ENCODE results near the gene CTNS.

CTNS gene

DNA sequence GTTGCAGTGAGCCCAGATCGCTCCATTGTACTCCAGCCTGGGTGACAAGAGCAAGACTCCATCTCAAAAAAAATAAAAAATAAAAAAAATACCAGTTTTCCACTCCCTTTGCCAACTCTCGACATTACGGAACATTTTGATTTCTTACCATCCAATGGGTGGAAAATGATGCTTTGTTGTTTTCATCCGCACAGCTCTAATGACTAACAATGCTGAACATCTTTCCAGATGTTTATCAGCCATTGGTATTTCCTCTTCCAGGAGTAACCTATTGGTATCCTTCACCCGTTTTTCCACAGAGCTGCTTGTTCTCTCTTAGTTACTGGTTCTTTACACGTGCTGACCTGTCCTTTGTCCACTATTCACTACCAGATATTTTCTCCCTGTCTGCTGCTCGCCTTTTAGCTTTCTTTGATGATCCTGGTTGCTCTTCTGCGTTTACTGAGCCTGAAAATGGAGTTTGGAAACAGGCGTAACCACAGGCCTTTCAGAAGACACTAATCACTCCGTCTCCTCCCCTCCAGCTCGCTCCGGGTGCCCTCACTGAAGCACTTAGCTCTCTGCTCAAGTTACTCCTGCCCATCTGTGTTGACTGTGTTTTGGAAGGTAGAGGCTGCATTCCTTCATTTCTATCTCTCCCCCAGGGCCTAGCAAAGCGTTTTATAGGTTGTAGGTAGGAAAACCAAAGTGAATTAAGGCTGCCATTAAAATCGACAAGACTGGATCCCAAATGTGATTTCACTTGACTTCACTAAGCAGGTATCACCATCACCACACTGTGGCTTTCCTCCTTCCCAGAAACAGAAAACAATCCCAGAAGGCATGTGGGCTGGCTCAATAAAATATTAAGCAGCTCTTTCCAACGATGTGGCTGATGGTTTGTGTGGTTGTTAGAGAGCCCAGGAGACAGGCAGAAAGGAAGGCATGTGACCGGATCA lies 9.5 kb upstream of the CTNS start:
- DNase-seq, result peak; percentile 56

DNA sequence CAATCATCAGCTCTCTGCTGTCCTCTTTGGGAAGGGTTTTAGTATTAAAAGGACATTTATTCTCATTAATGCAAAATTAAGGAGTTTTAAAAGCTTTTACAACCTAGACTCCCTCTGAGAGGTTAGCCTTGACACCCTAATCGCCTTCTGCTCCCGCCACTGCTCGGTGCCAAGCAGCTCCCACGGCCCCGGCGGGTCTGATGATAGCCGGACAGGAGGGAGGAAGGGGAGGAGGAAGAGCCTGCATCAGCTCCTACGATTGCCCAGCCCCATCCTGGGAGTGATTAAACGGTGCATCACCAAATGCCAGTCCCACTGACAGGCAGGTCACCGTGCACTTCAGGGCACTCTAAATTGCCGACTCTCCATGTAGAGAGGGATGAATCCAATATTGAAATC lies 8.8 kb upstream of the CTNS start:
- DNase-seq, result no peak

DNA sequence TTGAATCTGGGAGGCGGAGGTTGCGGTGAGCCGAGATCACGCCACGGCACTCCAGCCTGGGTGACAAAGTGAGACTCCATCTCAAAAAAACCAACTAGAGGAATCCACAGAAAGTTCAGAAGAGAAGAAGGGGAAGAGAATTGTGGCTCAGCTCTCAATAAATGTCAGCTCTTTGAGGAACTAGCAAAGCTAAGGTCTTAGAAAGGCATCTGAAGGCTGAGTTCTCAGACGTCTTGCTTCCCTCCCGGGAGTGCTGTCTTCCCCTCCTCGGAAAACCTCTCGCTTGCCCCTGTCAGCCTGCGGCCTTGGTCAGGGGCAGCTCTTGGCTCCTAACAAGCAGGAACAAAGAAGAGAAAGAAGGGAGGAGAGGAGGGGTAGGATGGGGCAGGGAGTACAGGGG lies 5.8 kb upstream of the CTNS start:
- no peak for DNase-seq

DNA sequence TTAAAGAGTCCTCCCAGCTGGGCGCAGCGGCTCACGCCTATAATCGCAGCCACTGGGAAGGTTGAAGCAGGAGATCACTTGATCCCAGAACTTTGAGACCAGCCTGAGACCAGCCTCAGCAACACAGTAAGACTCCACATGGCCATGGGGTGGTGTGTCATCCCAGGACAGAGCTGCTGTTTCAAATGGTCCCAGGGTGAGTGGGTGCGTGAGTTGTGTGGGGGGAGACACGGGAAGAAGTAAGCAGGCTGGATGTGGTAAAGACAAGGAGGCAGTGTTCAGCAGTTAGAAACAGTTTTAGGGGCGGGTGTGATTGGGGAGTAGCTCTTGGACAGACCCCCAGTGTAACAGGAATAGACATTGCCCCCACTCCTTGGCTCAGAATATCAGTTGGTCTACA lies 4.3 kb upstream of the CTNS start:
- DNase-seq, result no peak

DNA sequence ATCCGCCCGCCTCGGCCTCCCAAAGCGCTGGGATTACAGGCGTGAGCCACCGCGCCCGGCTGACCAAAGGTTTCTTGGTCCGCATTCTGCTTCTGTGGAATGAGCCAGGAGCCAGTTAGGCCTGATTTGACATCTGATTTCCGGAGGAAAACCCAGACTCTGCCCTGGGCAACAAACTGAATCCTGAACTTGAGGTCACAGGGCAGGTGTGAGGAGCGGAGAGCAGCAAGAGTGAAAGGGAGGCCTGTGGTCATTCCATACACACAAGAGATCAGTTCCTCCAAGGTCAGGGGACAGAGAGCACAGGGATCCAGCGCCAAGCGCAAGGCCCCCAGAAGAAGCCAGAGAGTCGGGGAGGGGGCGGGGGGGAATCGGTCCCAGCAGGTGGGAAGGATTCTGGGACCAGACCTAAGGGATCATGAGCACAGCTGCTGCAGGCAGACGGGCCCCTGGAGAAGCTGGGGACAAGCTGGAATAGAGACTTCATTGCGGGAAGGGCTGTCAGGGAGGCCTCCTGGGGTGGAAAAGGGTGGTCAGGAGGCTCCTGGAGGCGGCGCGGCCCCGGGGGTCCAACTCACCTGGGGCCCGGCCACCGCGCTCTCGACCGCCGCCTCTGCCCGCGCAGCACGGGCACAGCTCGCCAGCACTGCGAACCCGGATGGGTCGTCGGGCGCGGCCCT lies 946 bp upstream of the CTNS start:
- DNase-seq, result no peak

DNA sequence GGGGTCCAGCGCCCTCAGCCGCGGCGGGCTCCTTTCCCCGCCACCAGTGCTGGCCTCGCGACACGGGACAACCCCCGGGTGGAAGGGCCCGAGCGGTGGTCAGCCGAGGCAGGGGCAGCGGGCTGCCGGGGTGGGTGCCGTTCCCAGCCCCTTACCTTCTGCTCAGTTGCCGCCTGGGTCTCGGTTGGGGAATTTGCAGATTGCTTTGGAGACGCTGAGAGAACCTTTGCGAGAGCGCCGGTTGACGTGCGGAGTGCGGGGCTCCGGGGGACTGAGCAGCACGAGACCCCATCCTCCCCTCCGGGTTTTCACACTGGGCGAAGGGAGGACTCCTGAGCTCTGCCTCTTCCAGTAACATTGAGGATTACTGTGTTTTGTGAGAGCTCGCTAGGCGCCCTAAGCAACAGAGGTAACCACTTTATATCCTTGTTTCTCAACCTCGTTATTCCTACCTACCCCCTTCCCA lies 381 bp downstream of the CTNS start:
- no peak for DNase-seq

DNA sequence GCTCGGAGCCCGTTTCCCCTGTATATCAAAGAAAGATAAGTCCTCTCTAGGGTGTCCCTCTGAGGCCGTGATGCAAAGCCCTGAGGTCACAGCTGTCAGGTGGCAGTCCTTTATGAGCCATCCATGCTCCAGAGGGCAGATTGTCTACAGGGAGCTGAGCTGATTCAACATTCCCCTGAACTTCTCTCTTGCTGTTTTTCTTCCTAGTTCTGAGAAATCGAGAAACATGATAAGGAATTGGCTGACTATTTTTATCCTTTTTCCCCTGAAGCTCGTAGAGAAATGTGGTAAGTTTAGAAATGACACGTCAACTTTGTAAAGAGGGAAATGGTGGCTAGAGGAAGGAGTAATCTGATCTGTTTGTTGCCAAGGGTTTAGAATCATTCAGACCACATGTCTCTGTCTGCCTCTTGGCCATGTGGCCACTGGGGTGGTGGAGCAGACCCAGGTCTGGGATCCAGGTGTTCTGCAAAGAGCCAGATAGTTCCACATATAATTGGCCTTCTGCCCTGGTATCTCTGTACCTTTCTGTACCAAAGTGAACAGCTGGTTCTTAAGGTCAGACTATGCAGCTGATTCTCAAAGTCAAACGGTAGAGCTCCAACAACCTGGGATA lies 3.5 kb downstream of the CTNS start:
- no peak for DNase-seq

DNA sequence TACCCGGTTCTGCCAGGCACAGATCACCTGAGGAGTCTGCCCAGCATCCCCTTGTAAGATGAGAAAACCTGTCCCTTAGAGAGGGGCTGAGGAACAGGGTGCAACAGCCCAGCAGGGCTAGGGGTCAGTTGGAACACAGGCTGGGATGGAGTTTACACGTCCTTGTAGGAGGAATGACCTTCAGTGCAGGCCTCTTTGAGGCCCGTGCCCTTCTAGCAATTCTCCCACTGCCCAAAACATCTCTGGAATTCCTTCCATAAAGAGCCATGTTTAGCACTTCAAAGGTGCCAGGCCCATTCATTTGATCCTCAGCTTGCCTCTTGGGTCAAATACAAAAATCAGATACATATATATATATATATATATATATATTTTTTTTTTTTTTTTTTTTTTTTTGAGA lies 4.5 kb downstream of the CTNS start:
- DNase-seq, result no peak

DNA sequence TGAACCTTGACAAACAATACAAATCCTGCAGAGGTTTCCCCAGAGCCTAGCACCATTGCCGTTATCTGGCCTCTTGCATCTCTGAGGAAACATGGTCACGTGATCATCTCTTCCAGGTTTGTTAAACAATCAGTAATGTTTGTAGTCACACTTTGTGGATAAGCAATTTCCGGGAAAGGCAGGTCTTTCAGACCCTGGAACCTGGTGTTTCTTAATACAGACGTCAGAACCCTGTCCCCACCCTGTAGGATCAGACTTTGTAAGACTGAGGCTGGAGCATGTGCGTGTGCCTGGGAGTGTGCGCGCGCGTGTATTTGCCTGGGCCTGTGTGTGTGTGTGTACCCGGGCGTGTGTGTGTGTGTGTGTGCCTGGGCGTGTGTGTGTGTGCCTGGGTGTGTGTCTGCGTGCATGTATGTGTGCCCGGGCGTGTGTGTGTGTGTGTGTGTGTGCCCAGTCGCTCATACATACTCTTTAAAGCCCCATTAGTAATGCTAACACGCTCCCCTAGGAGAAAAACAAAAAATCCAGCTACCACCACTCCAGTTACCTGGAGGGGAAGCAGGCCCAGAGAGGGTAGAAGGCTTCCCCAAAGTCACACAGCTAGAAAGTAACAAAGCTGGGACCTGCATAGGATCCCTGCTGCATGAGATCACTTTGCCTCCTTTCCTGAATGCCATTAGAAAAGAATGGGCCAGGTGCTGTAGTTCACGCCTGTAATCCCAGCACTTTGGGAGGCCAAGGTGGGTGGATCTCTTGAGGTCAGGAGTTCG lies 5.3 kb downstream of the CTNS start:
- DNase-seq, result no peak

DNA sequence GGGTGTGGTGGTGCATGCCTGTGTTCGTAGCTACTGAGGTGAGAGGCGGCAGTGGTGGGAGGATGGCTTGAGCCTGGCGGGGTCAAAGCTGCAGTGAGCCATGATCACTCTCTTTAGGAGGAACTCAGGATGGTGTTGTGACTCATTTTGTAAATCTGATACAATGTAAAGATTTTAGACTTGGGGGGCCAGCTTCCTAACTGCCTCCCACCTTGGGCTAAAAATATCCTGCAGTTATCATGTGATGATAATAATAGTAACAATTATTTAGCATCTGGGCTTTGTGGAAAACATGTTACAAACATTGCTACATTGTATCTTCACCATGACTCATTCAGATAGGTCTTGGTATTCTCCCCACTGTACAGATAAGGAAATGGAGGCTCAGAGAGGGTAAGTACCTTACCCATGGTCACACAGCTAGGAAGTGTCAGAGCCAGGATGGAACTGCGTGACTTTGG lies 7.4 kb downstream of the CTNS start:
- no peak for DNase-seq

DNA sequence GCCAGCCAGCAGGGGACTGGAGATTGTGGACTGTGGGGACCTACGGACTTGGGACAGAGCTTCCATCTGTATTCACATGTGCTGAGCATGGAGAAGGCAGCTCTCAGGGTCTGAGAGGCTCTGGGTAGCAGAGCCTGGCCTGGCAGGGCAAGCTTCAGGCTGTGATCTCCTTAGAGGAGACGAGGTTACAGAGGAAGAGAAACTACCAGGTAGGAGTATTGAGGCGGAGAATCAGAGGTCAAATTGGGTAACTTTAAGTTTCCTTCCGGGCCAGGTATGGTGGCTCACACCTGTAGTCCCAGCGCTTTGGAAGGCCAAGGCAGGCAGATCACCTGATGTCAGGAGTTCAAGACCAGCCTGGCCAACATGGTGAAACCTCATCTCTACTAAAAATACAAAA lies 8.8 kb downstream of the CTNS start:
- DNase-seq, result no peak

DNA sequence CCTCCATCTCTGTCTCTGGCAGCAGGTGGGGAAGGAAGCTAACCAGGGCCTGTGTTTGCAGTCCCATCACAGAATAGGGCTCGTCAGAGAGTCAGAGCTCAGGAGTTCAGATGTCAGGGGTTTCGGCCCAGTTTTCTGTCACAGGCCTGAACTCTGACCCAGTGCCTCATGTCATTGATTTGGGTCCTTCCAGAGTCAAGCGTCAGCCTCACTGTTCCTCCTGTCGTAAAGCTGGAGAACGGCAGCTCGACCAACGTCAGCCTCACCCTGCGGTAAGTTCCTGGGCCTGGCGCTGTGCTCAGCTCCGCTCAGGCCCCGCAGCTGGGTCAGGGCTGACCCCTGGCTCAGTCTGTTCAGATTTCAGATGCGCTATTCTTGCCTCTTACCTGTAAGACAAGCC lies 10.7 kb downstream of the CTNS start:
- no peak for DNase-seq

DNA sequence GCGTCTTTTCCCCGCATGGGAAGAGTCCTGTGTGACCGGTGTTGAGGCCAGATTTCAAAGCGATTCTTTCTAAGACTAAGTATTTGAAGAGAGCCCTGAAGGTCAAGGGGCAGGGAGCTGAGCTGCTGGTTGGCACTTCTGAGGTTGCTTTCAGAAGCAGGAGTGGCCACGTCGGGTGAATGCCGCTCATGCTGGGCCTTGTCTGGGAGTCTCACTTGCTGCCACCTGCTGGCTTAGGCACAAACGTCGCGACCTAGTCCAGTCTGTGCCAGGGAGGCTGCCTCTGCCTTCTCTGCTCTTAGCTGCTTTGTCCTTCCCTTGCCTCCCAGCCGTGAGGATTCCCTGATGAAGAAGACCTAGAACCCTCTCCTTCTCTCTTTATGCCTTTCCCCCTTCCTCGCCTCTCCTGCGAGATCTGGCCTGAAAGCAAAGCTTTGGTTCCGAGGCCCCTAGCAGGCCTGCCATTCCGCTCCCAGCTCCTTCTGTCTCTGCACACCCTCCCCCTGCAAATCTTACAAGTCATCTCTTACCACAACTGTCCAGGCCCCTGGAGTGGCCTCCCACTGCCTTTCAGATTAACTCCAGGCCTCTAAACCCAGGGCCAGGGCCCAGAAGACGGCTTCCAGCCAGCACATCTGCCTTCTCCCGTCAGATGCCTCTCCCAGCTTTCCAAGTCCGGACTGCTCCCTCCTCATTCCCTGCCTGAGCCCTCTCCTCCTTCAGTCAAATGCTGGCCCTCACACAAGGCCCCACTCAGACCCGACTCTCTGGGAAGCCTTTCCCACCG lies 11.4 kb downstream of the CTNS start:
- DNase-seq, result peak; percentile 20

DNA sequence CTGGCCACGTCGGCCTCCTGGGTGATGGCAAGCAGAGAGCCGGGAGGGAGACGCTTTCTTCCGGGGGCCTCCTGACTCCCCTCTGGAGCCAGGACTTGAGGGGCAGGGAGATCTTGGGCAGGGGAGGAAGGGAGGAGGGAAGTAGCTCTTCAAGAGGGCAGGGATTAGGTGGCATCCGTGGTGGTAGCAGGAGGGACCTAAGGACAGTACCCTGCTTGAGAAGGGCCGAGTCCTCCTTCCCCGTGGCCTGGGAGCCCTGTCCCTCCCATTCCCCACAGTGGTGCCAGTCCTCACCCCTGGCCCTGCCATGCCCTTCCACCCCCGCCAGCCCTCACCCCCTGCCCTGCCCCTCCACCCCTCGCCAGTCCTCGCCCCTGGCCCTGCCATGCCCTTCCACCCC lies 19.2 kb downstream of the CTNS start:
- no peak for DNase-seq

DNA sequence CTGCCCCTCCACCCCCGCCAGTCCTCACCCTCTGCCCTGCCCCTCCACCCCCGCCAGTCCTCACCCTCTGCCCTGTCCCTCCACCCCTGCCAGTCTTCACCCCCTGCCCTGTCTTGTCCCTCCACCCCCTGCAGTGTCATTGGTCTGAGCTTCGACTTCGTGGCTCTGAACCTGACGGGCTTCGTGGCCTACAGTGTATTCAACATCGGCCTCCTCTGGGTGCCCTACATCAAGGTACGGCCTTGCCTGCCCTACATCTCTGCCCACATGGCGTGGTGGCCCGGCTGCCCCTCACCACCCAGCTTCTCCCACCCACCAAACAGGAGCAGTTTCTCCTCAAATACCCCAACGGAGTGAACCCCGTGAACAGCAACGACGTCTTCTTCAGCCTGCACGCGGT lies 19.8 kb downstream of the CTNS start:
- DNase-seq, result no peak

DNA sequence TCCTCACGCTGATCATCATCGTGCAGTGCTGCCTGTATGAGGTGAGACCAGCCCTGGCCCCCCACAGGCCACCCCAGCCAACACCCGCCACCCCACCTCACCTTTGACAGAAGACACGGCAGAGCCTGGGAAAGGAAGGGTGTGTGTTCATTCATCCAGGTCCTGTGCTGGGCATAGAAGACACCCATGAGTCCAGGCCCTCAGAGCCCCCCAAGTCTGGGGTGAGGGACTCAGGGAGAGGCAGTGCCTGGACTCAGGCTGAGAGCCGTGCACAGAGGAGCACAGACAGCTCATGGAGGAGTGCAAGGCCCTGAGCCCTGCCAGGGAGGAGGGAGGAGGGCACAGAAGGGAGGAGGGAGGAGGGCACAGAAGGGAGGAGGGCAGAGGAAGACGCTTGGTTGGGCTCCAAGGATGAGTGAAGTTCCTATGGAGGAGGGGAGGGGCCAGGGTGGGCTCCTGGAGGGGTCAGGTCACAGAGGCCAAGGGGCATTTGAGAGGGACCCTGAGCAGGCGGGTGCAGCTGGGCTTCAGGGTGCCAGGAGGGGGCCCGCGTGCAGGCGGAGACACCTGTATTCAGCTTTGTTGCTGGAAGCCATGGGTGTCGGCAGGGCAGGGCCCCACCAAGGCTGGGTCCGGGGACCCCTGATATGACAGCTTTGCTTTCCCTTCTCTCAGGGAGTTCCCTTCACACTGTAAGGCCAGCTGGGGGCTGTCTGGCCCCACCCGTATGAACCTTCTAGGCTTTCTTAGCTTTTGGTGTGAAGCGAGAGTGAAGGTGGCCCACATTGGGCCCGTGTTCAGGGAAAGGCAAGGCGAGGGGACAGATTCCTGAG lies 20.4 kb downstream of the CTNS start:
- no peak for DNase-seq

DNA sequence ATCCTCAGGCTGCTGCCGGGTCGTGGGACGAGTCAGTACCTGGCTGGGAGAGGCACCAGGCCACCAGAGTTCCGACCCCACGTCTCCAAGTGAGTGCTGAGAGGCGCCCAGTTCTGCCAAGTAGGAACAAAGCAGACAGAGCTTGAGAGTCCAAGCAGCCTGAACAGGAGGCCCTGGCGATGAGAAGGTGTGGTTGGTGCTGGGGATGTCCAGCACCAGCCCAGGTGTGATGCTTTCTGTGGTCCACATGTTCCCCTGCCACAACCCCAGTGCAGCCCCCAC lies 21.0 kb downstream of the CTNS start:
- DNase-seq, result no peak

DNA sequence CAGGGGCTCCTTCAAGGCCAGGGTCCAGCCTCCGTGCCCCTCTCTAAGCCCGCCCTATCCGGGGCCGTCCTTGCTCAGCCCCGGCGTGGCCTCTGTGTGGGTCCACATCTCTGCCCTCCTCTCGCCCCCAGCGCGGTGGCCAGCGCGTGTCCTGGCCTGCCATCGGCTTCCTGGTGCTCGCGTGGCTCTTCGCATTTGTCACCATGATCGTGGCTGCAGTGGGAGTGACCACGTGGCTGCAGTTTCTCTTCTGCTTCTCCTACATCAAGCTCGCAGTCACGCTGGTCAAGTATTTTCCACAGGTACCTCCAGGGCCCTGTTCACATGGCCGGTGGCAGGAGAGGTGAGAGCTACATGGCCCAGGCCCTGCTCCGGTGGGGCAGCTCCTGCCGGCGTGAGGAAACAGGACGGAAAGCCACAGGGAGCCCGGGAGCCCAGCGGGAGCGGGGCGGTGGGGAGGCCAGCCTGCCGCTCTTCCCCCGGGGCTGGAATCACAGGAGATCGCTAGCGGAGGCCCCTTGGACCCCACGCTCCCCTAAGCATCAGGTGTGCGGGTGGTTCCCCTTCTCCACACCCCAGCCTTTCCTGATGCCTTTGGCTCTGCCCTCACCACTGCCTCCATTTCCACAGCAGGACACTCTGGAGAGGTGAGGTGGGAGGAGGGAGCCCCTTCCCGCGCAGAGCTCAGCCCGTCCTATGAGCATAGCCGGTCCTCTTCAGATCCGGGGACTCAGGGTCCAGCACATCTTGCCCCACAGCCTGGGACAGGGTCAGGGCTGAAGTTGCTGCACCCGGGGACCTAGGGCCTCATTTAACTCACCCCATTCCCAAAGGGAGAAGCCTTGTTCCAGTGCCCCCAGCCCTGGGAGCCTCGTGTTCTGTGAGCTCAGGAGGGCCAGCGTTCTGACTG lies 21.6 kb downstream of the CTNS start:
- DNase-seq, result no peak

DNA sequence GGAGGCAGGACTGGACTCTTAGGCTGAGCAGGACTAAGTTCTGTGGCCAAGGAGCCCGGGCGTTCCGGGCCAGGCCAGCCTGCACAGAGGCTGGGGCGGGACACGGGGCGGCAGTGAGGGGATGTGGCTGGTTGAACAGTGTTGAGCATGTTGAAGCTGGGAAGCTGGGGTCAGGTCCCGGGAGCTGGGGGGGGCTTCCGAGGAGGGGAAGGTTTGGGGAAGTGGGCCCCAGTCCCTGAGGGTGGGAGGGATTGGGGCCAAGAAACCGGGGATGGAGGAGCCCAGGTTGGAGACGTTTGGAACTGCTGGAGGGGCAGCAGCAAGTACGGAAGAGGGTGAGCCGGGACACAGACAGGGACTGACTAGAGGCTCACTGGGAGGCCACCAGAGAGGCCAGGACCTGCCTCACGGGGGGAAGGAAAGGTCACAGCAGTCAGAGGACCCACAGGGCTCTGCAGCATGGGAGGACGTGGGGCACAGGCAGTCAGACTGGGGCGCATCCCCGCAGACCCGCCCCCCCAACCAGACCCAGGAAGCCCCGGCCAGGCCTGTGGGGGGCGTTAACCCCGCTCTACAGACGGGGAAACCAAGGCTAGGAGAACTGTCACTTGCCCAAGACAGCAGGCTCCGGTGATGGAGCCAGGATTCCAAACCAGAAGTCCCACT lies 22.4 kb downstream of the CTNS start:
- DNase-seq, result no peak
